ENCODE results near the gene FKBP4. TPM values are rescaled to one million over a fixed set of nuclear protein-coding genes. Genes with fewer than 3 reads are reported as not detected.

FKBP4 gene
- total and polyA plus RNA-seq, 2 donors (not counting 3 experiments of a cell fraction or from before 2014, with no cell fraction given), result 31.0 to 85.6 TPM

DNA sequence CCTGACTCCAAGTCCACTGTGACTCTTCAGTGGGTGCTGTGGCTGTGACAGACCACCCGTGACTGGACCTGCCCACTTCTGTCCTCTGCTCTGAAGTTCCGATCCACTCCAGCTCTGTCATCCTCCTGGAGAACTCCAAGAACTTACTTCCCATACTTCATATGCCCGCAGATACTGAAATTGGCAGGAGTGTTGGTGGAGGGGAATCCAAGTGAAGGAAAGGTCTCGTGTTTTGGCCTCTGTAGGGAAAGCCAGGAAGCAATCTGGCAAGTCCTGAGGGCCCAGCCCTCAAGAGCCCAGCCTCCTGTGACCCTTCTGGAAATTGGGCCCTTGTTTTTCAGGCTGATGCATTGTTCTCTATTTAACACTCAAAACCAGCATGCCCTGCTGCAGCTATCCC is 22.4 kb upstream of the FKBP4 start:
- no peak overlapping the region for H3K4me3 ChIP-seq (replicated peaks in 1 of 3; ENCODE audit: insufficient read depth in 1 of 3, low read depth in 1 of 3, low read length in 3 of 3)
- no peaks in the 10 kb centered on the region for H3K4me1 ChIP-seq (ENCODE audit: control insufficient read depth, extremely low read depth, insufficient read depth, low read length)
- no TSS peak for BruUV-seq (replicated peaks)
- H2AFZ ChIP-seq (ENCODE audit: low read depth, low read length), result no peak overlapping the region
- ChIA-PET POLR2A (no interaction called here), CTCF (no interaction called here)
- dilution Hi-C loops (cut with MboI; ENCODE audit: extremely low pct_ligation_motif_present, low sequenced_read_pairs) (no loop called here), intact Hi-C loops (cut with micrococcal nuclease) (no loop called here)
- no peaks in the 10 kb centered on the region for H3K79me2 ChIP-seq (ENCODE audit: control insufficient read depth, insufficient read depth, low read length)
- H4K20me1 ChIP-seq (replicated peaks; ENCODE audit: control insufficient read depth, extremely low read depth, insufficient read depth, low read length), result no peaks in the 10 kb centered on the region
- H3K4me2 ChIP-seq (ENCODE audit: insufficient read depth, low read length), result no peak overlapping the region
- DNase-seq (ENCODE audit: low read depth, low spot score) (no peak), FAIRE-seq (no peak)
- H3K27ac ChIP-seq (ENCODE audit: insufficient read depth, low read depth, low read length), result no peak overlapping the region
- H3K27me3 ChIP-seq (ENCODE audit: control insufficient read depth in 2 of 2, insufficient read depth in 2 of 2, low read length in 2 of 2), result no peaks in the 10 kb centered on the region
- H3K9me3 ChIP-seq (replicated peaks; ENCODE audit: control insufficient read depth, insufficient read depth, low read length), result no peaks in the 10 kb centered on the region
- no peaks in the 10 kb centered on the region for H3K9me1 ChIP-seq (replicated peaks; ENCODE audit: control insufficient read depth, extremely low read depth, insufficient read depth, low read length)
- H3K36me3 ChIP-seq (ENCODE audit: control insufficient read depth in 2 of 2, extremely low read depth in 1 of 2, insufficient read depth in 2 of 2, low read length in 2 of 2), result no peaks in the 10 kb centered on the region
- no peak overlapping the region for H3K9ac ChIP-seq (replicated peaks; ENCODE audit: extremely low read depth, insufficient read depth, low read length)
- no peak for TF ChIP-seq GATA2 (IDR thresholded peaks at IDR 0.05; ENCODE audit: insufficient read depth, insufficient read length, low read depth, low read length)
- TF ChIP-seq, protein P1, sequence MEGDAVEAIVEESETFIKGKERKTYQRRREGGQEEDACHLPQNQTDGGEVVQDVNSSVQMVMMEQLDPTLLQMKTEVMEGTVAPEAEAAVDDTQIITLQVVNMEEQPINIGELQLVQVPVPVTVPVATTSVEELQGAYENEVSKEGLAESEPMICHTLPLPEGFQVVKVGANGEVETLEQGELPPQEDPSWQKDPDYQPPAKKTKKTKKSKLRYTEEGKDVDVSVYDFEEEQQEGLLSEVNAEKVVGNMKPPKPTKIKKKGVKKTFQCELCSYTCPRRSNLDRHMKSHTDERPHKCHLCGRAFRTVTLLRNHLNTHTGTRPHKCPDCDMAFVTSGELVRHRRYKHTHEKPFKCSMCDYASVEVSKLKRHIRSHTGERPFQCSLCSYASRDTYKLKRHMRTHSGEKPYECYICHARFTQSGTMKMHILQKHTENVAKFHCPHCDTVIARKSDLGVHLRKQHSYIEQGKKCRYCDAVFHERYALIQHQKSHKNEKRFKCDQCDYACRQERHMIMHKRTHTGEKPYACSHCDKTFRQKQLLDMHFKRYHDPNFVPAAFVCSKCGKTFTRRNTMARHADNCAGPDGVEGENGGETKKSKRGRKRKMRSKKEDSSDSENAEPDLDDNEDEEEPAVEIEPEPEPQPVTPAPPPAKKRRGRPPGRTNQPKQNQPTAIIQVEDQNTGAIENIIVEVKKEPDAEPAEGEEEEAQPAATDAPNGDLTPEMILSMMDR (IDR thresholded peaks at IDR 0.05; ENCODE audit: extremely low read depth in 1 of 2, insufficient read depth in 1 of 2, low read depth in 1 of 2, low read length in 2 of 2), result no peak
- TF ChIP-seq POLR2AphosphoS5 (IDR thresholded peaks at IDR 0.05; ENCODE audit: insufficient read depth, low read depth, low read length), result no peak
- no peak for TF ChIP-seq EZH2 (IDR thresholded peaks at IDR 0.05; ENCODE audit: borderline replicate concordance, low read depth, low read length, severe bottlenecking)

- dilution Hi-C loops (cut with MboI; ENCODE audit: extremely low pct_ligation_motif_present, low sequenced_read_pairs) (no loop called here), intact Hi-C loops (cut with micrococcal nuclease) (no loop called here)
- DNase-seq (ENCODE audit: low read depth, low spot score) (no peak), FAIRE-seq (no peak)
- Histone ChIP-seq H4K20me1 (replicated peaks; ENCODE audit: control insufficient read depth, extremely low read depth, insufficient read depth, low read length) (no peaks in the 10 kb centered on the region), H3K36me3 (ENCODE audit: control insufficient read depth in 2 of 2, extremely low read depth in 1 of 2, insufficient read depth in 2 of 2, low read length in 2 of 2) (no peaks in the 10 kb centered on the region), H3K27ac (ENCODE audit: insufficient read depth, low read depth, low read length) (no peak overlapping the region), H3K79me2 (ENCODE audit: control insufficient read depth, insufficient read depth, low read length) (no peaks in the 10 kb centered on the region), H3K9me3 (replicated peaks; ENCODE audit: control insufficient read depth, insufficient read depth, low read length) (no peaks in the 10 kb centered on the region), H3K4me3 (replicated peaks in 1 of 3; ENCODE audit: insufficient read depth in 1 of 3, low read depth in 1 of 3, low read length in 3 of 3) (no peak overlapping the region), H3K9ac (replicated peaks; ENCODE audit: extremely low read depth, insufficient read depth, low read length) (no peak overlapping the region), H2AFZ (ENCODE audit: low read depth, low read length) (no peak overlapping the region), H3K4me1 (ENCODE audit: control insufficient read depth, extremely low read depth, insufficient read depth, low read length) (no peaks in the 10 kb centered on the region), H3K4me2 (ENCODE audit: insufficient read depth, low read length) (no peak overlapping the region), H3K9me1 (replicated peaks; ENCODE audit: control insufficient read depth, extremely low read depth, insufficient read depth, low read length) (no peaks in the 10 kb centered on the region), H3K27me3 (ENCODE audit: control insufficient read depth in 2 of 2, insufficient read depth in 2 of 2, low read length in 2 of 2) (no peaks in the 10 kb centered on the region)
- no TSS peak for BruUV-seq (replicated peaks)
- CTCF ChIA-PET, result interaction anchor here (1.5 kb wide), 1 partner anchor 11 kb away, joined by 5 read pairs; no protein-coding TSS in a partner anchor
- no peak for TF ChIP-seq POLR2AphosphoS5 (IDR thresholded peaks at IDR 0.05; ENCODE audit: insufficient read depth, low read depth, low read length)
- TF ChIP-seq JUN (IDR thresholded peaks at IDR 0.05; ENCODE audit: borderline replicate concordance, insufficient read depth, insufficient read length, low read depth), result no peak
- TF ChIP-seq EZH2 (IDR thresholded peaks at IDR 0.05; ENCODE audit: borderline replicate concordance, low read depth, low read length, severe bottlenecking), result no peak
- TF ChIP-seq, protein P1 (IDR thresholded peaks at IDR 0.05; ENCODE audit: extremely low read depth in 1 of 2, insufficient read depth in 1 of 2, low read depth in 1 of 2, low read length in 2 of 2), result no peak
- TF ChIP-seq GATA2 (IDR thresholded peaks at IDR 0.05; ENCODE audit: insufficient read depth, insufficient read length, low read depth, low read length), result no peak
- no peak for TF ChIP-seq MAX (IDR thresholded peaks at IDR 0.05; ENCODE audit: insufficient read depth, insufficient read length)
- TF ChIP-seq FOS (IDR thresholded peaks at IDR 0.05; ENCODE audit: borderline replicate concordance, insufficient read depth, low read length), result no peak
- TF ChIP-seq MYC (IDR thresholded peaks at IDR 0.05; ENCODE audit: low read depth, low read length), result no peak
- no peak for TF ChIP-seq POLR2A (IDR thresholded peaks at IDR 0.05; ENCODE audit: low read depth, low read length)
- POLR2A ChIA-PET, result no interaction called here
Measured at GRCh38 chr12:2773199-2773875, 21.4 kb upstream of the FKBP4 start.
